Stimulated activated naive B cell treated with anti-CD40 and anti-IgM and Interleukin-4, amounts not matched to agents 10 μg/mL and 1 μg/mL and 100 μg/mL, for 72 hours (primary cell): ENCODE results near the gene TRAPPC6A.
A peak's percentile ranks its signal among the peaks of the same experiment; 100 is the strongest.

Experiments used
- ATAC-seq, 2 donors: fragments of 150-1000 bp; cut with Tn5 transposase; replicated peaks; 2 replicates each; pipeline ENCODE4 v1.10.0; 2021; ENCODE audit warnings: moderate library complexity in 1 of 2
- DNase-seq: peaks from one replicate; pipeline ENCODE4 v3.0.0; 2021
- H3K27ac Mint-ChIP-seq: one replicate; pipeline ENCODE4 v1.8.0; 2022; ENCODE audit warnings: mild to moderate bottlenecking, mixed read lengths
- H3K27me3 Mint-ChIP-seq, 2 donors: one replicate each; pipeline ENCODE4 v1.8.0; 2022; ENCODE audit warnings: mixed read lengths in 2 of 2
- H3K36me3 Mint-ChIP-seq, 2 donors: one replicate each; pipeline ENCODE4 v1.8.0; 2022; ENCODE audit warnings: mixed read lengths in 2 of 2, mild to moderate bottlenecking in 1 of 2
- H3K4me1 Mint-ChIP-seq, 2 donors: one replicate each; pipeline ENCODE4 v1.8.0; 2022; ENCODE audit warnings: mixed read lengths in 2 of 2, mild to moderate bottlenecking in 1 of 2
- H3K4me3 Mint-ChIP-seq, 2 donors: one replicate each; pipeline ENCODE4 v1.8.0; 2022; ENCODE audit warnings: mild to moderate bottlenecking in 2 of 2, mixed read lengths in 2 of 2, moderate library complexity in 1 of 2
- H3K9me3 Mint-ChIP-seq, 2 donors: one replicate each; pipeline ENCODE4 v1.8.0; 2022; ENCODE audit warnings: mixed read lengths in 2 of 2, mild to moderate bottlenecking in 1 of 2

Gene TRAPPC6A

DNA sequence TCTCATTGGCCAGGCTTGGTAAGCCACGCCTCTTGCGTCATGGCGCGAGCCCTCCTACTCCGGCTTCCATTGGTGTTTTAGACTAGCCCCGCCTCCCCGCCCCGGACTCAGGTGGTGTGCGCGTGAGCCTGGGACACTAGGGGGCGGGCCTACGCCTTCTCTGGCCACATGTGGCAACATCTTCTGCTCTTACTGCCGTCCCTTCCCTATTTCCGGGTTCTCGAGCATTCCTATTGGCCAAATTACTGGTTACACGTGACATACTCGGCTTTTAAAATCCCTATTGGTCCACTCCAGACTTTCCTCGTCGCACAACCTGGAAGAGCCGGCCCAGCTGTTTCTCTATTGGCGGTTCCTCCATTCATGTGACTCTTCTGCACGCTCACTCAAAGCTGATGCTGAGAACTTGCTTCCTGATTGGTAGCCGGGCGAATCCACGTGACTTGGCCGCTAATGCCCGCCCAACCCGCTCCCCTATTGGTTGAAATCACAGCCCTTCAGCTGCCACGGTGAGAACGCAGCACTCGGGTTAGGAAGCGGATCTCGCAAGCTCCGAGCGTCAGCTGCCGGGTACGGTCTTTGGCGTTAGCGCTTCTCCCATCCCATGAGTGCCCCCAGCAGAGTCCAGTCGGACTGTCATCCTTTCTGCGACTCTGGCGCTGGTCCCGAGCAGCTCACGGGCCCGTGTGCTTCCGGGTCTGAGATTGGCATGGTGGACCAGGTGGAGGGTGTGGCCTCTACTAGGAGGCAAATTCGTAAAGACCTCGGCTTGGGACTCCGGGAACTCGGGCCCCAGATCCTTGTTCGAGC is 430 bp upstream of the TRAPPC6A start, which contains the start of gene BLOC1S3:
BLOC1S3 (plus strand) TSS at position 523 of the 810 bp plus-strand sequence. CDS start 513 bp downstream, outside the sequence.
- H3K27ac Mint-ChIP-seq: peak within 1 kb of the TSS; percentile 97
- H3K36me3 Mint-ChIP-seq: peaks cover 11 to 20% of the 10 kb centered on the region in 2 donors
- H3K9me3 Mint-ChIP-seq: no peaks in the 10 kb centered on the region
- H3K27me3 Mint-ChIP-seq: no peaks in the 10 kb centered on the region
- peaks cover 22 to 49% of the 10 kb centered on the region in 2 donors for H3K4me1 Mint-ChIP-seq
- ATAC-seq (peak; percentile 88 to 92), DNase-seq (peak; percentile 99)
- H3K4me3 Mint-ChIP-seq: peak within 1 kb of the TSS; percentile 86 to 90

DNA sequence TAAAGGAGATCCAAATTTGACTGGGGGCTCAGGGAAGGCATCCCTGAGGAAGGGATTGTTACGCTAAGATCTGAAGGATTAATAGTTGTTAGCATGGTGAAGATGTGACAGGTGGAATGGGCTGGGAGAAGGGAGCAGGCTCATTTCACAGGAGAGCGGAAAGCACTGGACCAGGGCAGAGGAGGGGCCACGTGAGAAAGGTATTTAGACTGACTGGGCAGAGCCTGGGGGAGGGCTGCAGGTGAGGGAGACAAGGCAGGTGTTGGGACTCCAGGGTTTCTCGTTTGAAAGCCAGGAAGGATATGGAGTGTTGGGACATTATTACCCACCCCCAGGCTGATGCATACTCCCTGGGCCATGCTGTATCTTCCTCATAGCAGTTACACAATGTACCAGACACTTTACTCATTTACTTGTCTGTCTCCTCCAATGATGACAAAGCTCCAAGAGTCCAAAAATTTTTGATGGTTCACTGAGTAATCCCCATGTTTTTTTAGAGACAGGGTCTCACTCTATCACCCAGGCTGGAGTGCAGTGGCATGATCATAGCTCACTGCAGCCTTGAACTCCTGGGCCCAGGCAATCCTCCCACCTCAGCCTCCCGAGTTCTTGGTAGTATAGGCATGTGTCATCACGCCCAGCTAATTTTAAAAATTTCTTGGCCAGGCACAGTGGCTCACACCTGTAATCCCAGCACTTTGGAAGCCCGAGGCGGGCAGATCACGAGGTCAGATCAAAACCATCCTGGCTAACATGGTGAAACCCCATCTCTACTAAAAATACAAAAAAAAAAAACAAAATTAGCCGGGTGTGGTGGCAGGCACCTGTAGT is 2.3 kb downstream of the TRAPPC6A start:
- Mint-ChIP-seq H3K9me3 (no peaks in the 10 kb centered on the region), H3K4me3 (peak overlapping the region in 1 of 2 donors; percentile 15), H3K27ac (no peak overlapping the region), H3K27me3 (no peaks in the 10 kb centered on the region), H3K4me1 (peaks cover 26 to 52% of the 10 kb centered on the region in 2 donors), H3K36me3 (peaks cover 0 to 4% of the 10 kb centered on the region in 2 donors)
- no peak for DNase-seq
- no peak for ATAC-seq

DNA sequence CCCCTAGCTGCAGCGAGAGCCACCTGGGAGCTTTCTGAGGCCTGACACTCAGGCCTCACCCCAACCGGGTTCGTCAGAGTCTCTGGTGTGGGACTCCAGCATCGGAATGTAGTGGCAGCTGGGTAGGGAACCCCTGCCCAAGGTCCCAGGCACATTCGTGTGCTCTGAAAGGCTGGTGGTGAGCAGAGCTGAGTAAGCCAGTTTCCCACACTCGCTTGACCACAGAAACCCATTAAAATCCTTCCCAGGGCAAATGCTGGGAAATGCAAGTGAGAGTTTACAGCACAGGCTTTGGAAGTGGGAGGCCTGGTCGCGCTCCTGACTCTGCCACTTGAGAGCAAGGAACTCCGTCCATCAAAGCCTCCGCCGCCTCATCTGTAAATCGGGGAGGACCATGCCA is 4.2 kb downstream of the TRAPPC6A start:
- Mint-ChIP-seq H3K4me1 (peaks cover 22 to 43% of the 10 kb centered on the region in 2 donors), H3K27ac (peak overlapping the region; percentile 91), H3K36me3 (peaks cover 0 to 4% of the 10 kb centered on the region in 2 donors), H3K9me3 (no peaks in the 10 kb centered on the region), H3K27me3 (no peaks in the 10 kb centered on the region), H3K4me3 (no peak overlapping the region)
- DNase-seq (no peak), ATAC-seq (no peak)

DNA sequence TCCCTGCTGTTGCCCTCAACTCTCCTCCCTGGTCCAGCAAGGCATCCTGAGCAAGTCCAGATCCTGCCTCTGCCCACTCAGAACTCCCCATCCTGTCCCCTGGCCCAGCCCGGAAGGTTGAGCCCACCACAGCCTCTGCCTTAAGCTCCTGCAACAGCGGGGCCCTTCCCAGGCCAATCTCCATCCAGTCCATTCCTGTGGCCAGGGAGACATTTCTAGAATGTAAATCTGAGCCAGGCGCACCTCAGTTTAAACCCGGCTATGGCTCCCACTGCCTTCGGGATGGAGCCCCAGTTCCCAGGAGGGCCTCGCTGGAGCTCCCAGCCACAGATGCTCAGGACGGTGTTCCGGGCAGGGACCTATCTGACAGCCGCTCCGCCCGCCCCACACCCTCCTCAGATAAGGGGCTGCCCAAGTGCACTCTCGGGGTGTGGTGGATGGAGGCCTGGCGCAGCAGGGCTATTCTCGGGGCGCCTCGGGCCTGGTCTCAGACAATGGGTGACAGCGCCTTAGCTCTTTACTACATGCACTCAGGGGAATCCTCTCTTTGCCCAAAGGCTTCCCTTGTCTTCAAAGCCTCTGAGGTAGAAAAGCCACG is 5.3 kb downstream of the TRAPPC6A start:
- no peak for DNase-seq
- ATAC-seq: no peak
- H3K9me3 Mint-ChIP-seq: no peaks in the 10 kb centered on the region
- H3K27ac Mint-ChIP-seq: no peak overlapping the region
- peaks cover 22 to 43% of the 10 kb centered on the region in 2 donors for H3K4me1 Mint-ChIP-seq
- no peak overlapping the region for H3K4me3 Mint-ChIP-seq
- peaks cover 0 to 4% of the 10 kb centered on the region in 2 donors for H3K36me3 Mint-ChIP-seq
- H3K27me3 Mint-ChIP-seq: no peaks in the 10 kb centered on the region

DNA sequence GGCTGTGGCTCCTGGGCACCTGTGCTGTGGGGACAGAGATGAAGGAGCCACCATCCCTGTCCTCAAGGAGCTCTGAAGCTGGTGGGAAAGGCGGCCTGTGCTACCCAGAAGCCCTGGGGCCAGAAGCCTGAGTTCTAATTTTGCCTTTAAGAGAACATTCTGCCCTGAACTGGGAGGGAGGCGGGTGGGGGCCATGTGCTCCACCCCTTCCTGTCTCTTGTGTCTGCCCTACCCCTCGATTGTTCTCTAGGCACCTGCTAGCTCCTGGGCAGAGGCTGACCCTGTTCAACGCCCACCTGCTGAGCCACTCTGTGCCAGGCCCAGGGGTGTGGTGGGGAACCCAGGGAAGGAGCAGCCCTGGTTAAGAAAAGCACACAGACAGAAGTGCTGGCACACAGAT is 5.9 kb downstream of the TRAPPC6A start:
- DNase-seq (no peak), ATAC-seq (peak; percentile 25 to 36)
- H3K36me3 Mint-ChIP-seq: peaks cover 0 to 4% of the 10 kb centered on the region in 2 donors
- H3K27me3 Mint-ChIP-seq: no peaks in the 10 kb centered on the region
- no peak overlapping the region for H3K27ac Mint-ChIP-seq
- peaks cover 22 to 39% of the 10 kb centered on the region in 2 donors for H3K4me1 Mint-ChIP-seq
- H3K4me3 Mint-ChIP-seq: no peak overlapping the region
- H3K9me3 Mint-ChIP-seq: no peaks in the 10 kb centered on the region

DNA sequence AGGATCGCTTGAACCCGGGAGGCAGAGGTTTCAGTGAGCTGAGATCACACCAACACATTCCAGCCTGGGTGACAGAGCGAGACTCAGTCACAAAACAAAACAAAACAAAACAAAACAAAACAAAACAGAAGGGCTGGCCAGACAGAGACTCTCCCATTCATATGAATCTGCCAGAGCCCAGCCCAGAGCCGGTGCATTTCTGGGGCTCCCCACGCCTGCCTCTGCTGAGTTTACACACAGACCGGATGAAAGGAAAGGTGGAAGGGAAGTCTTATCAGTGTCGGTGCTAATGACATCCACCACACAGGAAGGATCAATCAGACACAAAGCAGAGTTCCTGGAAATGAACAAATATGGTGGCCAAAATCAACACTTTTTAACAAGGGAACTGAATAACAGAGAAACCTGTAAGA is 6.8 kb downstream of the TRAPPC6A start:
- peak overlapping the region in 1 of 2 donors; percentile 26 for H3K4me3 Mint-ChIP-seq
- DNase-seq (no peak), ATAC-seq (peak; percentile 50 to 66)
- no peaks in the 10 kb centered on the region for H3K27me3 Mint-ChIP-seq
- peaks cover 0 to 7% of the 10 kb centered on the region in 2 donors for H3K36me3 Mint-ChIP-seq
- H3K4me1 Mint-ChIP-seq: peaks cover 24 to 37% of the 10 kb centered on the region in 2 donors
- peak overlapping the region; percentile 79 for H3K27ac Mint-ChIP-seq
- H3K9me3 Mint-ChIP-seq: no peaks in the 10 kb centered on the region

DNA sequence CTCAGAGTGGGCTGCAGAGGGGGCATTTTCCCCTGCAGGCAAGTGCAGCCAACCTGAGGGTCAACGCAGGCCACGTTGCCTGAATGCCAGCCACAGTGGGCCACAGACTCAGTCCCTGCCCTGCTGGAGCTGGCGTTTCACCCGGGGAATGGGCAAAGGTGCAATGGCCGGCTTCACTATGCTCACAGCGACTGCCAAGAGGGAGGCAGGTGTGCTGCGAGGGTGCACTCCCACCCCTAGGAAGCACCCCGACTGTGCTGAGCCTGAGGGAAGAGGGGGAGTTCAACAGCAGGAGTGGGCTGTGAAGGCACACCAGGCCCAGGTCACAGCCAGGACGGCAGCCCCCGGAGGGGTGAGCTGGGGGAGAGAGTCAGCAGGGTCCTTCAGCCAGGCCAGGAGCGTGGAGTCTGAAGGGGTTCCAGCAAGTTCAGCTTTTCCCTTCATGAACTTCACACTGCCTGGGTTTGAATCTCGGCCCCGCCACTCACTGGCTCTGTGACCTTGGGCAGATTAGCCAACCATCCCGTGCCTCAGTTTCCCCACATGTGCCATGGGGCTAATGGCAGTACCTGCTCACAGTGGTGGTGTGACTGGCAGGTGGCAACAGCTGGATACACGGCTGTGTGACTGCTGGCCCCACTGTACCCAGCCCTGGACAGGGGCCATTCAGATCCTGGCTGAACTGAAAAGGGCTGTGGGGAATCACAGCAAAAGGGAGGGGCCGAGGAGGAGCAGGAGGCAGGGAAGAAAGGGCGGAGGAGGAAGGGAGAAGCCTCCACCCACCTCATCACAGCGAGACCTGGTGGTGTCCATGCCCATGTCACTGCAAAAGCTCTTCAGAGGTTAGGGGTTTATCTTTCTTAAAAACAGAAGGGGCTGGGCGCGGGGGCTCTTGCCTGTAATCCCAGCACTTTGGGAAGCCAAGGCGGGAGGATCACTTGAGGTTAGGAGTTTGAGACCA is 7.6 kb downstream of the TRAPPC6A start:
- Mint-ChIP-seq H3K9me3 (no peaks in the 10 kb centered on the region), H3K36me3 (peaks cover 0 to 7% of the 10 kb centered on the region in 2 donors), H3K4me3 (no peak overlapping the region), H3K27ac (no peak overlapping the region), H3K4me1 (peaks cover 27 to 37% of the 10 kb centered on the region in 2 donors), H3K27me3 (no peaks in the 10 kb centered on the region)
- no peak for ATAC-seq
- DNase-seq: no peak

DNA sequence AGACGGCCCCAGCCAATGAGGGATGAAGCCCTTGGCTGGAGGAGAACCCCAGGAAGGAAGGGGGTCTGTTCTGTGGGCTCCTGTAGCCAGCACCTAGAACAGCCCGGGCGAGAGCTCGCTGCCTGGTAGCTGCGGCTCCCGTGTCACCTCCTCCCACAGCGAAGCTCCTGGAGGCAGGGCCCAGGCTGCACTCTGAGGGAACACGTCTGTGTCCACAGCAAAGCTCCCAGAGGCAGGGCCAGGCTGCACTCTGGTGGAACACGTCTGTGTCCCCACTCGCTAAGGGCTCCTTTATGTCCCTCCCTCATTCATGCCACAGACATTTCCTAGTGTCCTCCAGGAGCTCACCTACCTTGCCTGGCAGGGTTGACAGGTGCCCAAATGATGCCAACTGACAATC is 8.4 kb downstream of the TRAPPC6A start:
- no peaks in the 10 kb centered on the region for H3K27me3 Mint-ChIP-seq
- ATAC-seq: no peak
- no peak overlapping the region for H3K4me3 Mint-ChIP-seq

DNA sequence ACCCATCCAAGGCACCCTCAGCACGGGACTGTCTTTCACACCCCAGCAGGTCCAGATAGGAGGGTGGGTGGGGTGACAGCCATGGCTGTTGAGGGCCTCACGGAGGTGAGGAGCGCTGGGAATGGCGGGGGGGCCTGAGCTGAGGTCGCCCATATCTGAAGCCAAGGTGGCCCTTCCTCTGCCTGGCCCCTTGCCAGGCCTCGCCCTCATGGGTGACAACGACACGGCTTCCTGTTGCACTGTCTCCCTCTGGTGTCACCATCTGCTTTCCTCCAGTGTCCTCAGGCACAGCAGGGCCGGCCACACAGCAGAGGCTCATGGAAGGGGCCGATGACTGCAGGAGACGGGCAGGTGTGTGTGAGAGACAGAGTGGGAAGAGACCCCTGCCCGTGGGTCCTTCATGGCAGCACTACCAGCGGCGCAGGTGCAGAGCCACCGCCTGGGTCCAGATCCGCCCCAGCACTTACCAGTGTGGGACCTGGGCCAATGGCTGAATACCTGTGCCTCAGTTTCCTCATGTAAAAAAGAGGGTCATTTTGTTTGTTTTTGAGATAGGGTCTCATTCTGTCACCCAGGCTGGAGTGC is 9.2 kb downstream of the TRAPPC6A start:
- no peak overlapping the region for H3K27ac Mint-ChIP-seq
- H3K4me1 Mint-ChIP-seq: peaks cover 33 to 48% of the 10 kb centered on the region in 2 donors
- no peak overlapping the region for H3K4me3 Mint-ChIP-seq
- no peaks in the 10 kb centered on the region for H3K9me3 Mint-ChIP-seq
- DNase-seq: no peak
- H3K27me3 Mint-ChIP-seq: no peaks in the 10 kb centered on the region
- ATAC-seq: no peak
- peaks cover 0 to 7% of the 10 kb centered on the region in 2 donors for H3K36me3 Mint-ChIP-seq

More for the DNA sequence above, 8.4 kb downstream of the TRAPPC6A start:
- Mint-ChIP-seq H3K4me1 (peaks cover 30 to 42% of the 10 kb centered on the region in 2 donors), H3K36me3 (peaks cover 0 to 7% of the 10 kb centered on the region in 2 donors), H3K27ac (no peak overlapping the region), H3K9me3 (no peaks in the 10 kb centered on the region)
- no peak for DNase-seq

DNA sequence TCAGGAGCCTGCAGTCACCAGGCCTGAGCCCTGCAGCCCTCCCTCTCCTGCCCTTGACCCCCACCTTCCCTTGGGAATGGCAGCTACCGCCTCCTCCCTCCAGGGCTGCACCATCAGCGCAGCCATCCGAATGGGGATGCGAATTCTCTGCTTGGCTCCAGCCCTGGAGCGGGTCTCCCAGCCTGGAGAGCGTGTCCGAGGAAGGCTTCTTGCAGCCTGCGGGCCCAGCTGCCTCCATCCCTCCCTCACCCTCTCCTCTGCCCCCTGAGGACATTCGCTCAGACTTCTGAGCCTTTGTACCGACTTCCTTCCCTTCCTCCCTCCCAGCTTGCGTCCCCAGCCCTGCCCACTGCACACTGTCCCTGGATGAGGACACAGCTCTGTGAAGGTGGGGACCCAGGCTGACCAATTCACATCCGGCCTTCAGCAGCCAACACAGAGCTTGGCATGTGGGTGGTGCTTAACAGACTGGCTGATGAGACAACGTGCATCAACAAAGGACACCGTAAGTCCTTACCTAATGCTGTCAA is 11.2 kb downstream of the TRAPPC6A start:
- Mint-ChIP-seq H3K4me1 (peaks cover 28 to 35% of the 10 kb centered on the region in 2 donors), H3K36me3 (peaks cover 0 to 7% of the 10 kb centered on the region in 2 donors), H3K4me3 (peak overlapping the region in 1 of 2 donors; percentile 16), H3K27ac (no peak overlapping the region), H3K27me3 (no peaks in the 10 kb centered on the region), H3K9me3 (no peaks in the 10 kb centered on the region)
- DNase-seq (no peak), ATAC-seq (no peak)

DNA sequence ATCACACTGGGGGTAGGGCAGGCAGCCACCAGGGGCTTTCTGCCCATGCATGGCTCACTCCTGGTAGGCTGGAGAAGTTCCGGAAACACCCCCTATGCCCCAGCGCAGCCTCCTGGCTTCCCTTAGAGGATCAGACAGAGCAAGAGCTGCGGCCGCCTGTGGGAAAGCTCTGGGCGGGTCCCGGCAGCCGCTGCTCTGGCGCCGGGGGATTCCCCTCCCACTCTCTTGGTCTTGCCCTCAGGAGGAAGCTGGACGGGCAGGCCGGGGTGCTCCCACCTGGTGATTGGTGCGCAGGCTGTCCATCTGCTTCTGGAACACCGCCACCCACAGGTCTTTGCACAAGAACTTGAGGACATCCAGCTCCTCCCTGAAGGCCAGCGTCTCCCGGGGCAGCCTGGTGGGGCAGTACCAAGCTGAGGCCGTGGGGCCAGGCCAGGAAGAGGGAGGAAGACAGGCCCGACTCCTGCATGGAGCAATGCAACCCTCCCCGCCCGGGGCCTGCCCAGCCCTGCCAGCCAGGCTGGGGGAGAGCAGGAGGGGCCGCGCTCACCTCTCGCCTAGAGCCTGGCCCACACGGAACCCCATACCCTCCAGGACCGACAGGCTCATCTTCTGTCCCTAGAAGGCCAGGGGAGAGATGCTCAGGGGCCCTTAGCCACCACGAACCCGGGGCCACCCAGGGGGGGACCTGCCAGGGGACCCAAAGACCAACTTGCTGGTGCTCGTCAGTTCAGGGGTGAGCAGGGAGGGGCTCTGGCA is 13.3 kb downstream of the TRAPPC6A start:
- peak overlapping the region; percentile 41 to 68 for H3K4me3 Mint-ChIP-seq
- peaks cover 0 to 7% of the 10 kb centered on the region in 2 donors for H3K36me3 Mint-ChIP-seq
- H3K9me3 Mint-ChIP-seq: no peaks in the 10 kb centered on the region
- peak; percentile 92 to 94 for ATAC-seq
- peak overlapping the region; percentile 73 for H3K27ac Mint-ChIP-seq
- peak; percentile 81 for DNase-seq
- peaks cover 23 to 28% of the 10 kb centered on the region in 2 donors for H3K4me1 Mint-ChIP-seq
- H3K27me3 Mint-ChIP-seq: peaks cover 9 to 10% of the 10 kb centered on the region in 2 donors

DNA sequence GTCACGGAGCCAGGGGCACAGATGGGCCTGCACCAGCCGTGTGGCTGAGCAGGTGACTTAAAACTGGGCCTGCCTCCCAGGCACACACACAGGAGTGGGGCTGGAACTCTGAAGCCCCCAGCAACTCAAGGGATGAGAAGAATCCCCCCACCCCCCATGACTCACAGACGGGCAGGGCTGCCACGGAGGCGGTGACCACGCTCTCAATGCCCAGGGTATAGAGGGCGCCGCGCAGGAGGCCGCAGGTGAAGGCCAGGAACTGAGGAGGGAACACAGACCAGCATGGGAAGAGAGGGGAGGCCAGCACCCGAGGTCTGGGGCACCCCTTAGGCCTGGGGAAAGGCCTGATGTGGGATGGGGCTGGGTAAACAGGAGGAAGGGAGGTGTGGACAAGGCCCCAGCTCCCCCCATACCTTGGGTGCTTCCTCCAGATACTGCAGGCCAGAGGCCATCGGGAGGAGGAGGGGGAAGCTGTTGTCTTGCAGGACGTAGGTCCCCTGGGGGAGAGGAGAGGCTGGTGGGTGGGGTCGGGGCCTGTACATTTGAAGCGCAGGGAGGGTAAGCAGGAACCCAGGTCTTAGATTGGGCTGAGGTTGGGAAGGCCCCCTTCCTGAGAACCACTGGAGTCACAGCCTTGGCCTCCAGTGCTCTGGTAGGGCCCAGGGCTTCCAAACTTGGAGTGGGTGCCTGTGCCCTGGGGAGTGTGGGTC is 14.1 kb downstream of the TRAPPC6A start:
- DNase-seq: no peak
- peak overlapping the region; percentile 23 to 68 for H3K4me3 Mint-ChIP-seq
- H3K27ac Mint-ChIP-seq: peak overlapping the region; percentile 73

More for the DNA sequence above, 14.1 kb downstream of the TRAPPC6A start:
- Mint-ChIP-seq H3K36me3 (peaks cover 0 to 7% of the 10 kb centered on the region in 2 donors), H3K9me3 (no peaks in the 10 kb centered on the region), H3K27me3 (peaks cover 13 to 17% of the 10 kb centered on the region in 2 donors), H3K4me1 (peaks cover 23 to 28% of the 10 kb centered on the region in 2 donors)
- no peak for ATAC-seq
